ENCODE data around the gene PLD1.

The PLD1 gene

DNA sequence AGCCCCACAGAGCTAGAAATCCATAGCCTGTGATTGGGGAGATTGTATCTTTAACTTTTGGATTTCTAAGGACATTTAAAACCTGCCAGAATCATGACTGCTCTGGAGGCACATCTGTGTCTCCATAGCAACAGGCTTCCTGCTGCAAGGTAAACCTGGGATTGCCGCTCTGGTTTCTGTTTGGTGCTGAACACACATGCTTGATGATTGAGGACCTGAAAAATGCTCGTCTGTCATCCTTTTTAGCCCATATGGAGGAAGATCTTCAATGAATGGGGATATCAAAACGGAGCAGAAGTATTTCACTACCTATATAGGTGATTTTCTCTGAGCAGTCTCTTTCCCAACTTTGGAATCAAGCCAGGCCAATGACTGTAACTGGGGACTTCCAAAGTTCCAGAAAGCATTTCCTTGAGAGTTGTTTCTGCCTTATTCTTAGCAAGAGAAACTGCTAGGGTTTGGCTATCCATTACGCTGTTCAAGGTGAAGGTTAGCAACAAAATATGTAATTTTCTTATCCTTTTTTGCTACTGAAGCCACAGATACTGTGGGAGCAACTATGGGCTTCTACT, 253.6 kb downstream of the PLD1 start:
- DNase-seq = peak; percentile 89

- DNase-seq = peak; percentile 70
These were observed 254.1 kb downstream of the PLD1 start for GRCh38 chr3:171556148-171556547.

DNA sequence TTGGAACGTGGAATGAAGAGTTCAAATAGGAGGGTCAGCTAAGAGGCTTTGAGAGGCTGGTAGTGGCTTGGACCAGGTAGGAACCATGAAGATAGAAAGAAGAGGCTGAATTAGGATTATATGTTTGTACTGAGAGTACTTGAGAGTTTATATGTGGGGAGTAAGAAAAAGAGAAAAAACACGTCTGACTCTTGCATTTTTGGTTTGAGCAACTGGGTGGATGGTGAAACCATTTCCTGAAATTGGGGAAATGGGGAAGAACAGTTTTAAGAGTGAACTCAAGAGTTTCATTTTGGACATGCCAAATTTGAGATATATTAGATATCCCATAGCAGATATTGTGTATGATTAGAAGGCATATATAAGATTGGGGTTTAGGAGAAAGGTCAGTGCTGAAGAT, 257.2 kb downstream of the PLD1 start:
- DNase-seq = no peak

DNA sequence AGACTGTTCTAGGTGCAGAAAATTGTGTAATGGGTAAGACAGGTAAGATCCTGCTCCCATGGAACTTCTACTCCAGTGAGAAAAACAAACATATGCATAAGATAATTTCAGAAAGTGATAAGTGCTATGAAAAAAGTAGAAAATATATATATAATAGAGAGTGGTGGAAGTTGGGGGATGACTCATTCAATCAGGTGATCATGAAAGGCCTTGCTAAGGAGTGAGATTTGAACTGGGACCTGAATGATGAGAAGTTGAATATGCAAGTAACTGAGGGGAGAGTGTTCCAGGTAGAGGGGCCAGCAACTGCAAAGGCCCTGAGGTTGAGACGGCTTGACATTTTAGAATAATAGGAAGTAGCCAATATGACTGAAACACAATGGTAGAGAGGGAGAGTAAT, 257.8 kb downstream of the PLD1 start:
- no peak for DNase-seq

DNA sequence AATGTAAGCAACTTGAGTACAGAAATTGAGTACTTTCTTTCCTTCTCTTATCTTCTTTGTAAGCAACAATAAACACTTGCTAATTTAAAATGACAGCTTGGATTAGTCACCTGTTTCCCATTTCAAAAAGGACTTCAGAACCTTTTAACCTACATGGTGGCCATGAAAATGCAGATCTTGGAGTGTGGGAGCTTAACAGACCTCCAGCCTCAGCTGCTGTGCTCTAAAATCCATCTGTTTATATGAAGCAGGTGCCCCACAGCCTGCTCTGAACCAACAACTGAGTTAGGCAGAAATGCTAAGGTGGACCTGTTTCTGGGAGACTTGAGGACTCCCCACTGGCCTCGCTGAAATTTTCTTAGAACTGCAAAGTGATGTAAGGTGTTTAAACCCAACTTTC, 259.0 kb downstream of the PLD1 start:
- DNase-seq = no peak

All from NCI-H2171 treated with DMSO at 0.1 percent for 48 hours (cell line).